Measurements from ENCODE around the gene CCIN.

CCIN gene

GRCh38 chr9:36190388-36191289 is 21.5 kb downstream of the CCIN start, which contains the start of gene CLTA:
Gene CLTA, plus strand, starts transcription at chr9:36190921. Its CDS starts 136 bp downstream, at chr9:36191057.
- peak; percentile 99 for DNase-seq (ENCODE audit: low spot score)

- no peak for DNase-seq (ENCODE audit: low spot score)
Observed at GRCh38 chr9:36191290-36191645, 22.1 kb downstream of the CCIN start.

- no peak for DNase-seq (ENCODE audit: low spot score)
Observed at GRCh38 chr9:36191686-36192085, 22.5 kb downstream of the CCIN start.

GRCh38 chr9:36192196-36192595 is 23.0 kb downstream of the CCIN start:
- DNase-seq (ENCODE audit: low spot score) = no peak

- no peak for DNase-seq (ENCODE audit: low spot score)
Observed at GRCh38 chr9:36193023-36193422, 23.8 kb downstream of the CCIN start.

GRCh38 chr9:36194326-36195000 is 25.3 kb downstream of the CCIN start:
- DNase-seq (ENCODE audit: low spot score) = no peak

GRCh38 chr9:36204906-36205547 is 35.8 kb downstream of the CCIN start:
- no peak for DNase-seq (ENCODE audit: low spot score)

GRCh38 chr9:36207016-36207415 is 37.8 kb downstream of the CCIN start:
- peak; percentile 52 for DNase-seq (ENCODE audit: low spot score)

- DNase-seq (ENCODE audit: low spot score) = peak; percentile 41
Observed at GRCh38 chr9:36207546-36208012, 38.4 kb downstream of the CCIN start.

GRCh38 chr9:36208521-36209253 is 39.5 kb downstream of the CCIN start:
- DNase-seq (ENCODE audit: low spot score) = peak; percentile 33

GRCh38 chr9:36210722-36211121 is 41.5 kb downstream of the CCIN start:
- no peak for DNase-seq (ENCODE audit: low spot score)

- no peak for DNase-seq (ENCODE audit: low spot score)
Observed at GRCh38 chr9:36211510-36211909, 42.3 kb downstream of the CCIN start.

GRCh38 chr9:36213387-36213786 is 44.2 kb downstream of the CCIN start:
- no peak for DNase-seq (ENCODE audit: low spot score)

- DNase-seq (ENCODE audit: low spot score) = no peak
Observed at GRCh38 chr9:36213989-36214388, 44.8 kb downstream of the CCIN start.

GRCh38 chr9:36214571-36214970 is 45.4 kb downstream of the CCIN start:
- DNase-seq (ENCODE audit: low spot score) = no peak

- no peak for DNase-seq (ENCODE audit: low spot score)
Observed at GRCh38 chr9:36217256-36217968, 48.2 kb downstream of the CCIN start.

- no peak for DNase-seq (ENCODE audit: low spot score)
Observed at GRCh38 chr9:36218011-36218410, 48.8 kb downstream of the CCIN start.

- no peak for DNase-seq (ENCODE audit: low spot score)
Observed at GRCh38 chr9:36218411-36218901, 49.3 kb downstream of the CCIN start.
